Placental epithelial cell (primary cell): ENCODE results near the gene BUB3. TPM values are rescaled to one million over a fixed set of nuclear protein-coding genes. Genes with fewer than 3 reads are reported as not detected.

ENCODE experiments used
- total RNA-seq: library from RNA; depleted of rRNA; stranded (reverse); fragments of >200 nt; gene quantifications from 2 replicates; pipeline ENCODE4 v1.2.3, GENCODE V29; 2012

The BUB3 gene, protein sequence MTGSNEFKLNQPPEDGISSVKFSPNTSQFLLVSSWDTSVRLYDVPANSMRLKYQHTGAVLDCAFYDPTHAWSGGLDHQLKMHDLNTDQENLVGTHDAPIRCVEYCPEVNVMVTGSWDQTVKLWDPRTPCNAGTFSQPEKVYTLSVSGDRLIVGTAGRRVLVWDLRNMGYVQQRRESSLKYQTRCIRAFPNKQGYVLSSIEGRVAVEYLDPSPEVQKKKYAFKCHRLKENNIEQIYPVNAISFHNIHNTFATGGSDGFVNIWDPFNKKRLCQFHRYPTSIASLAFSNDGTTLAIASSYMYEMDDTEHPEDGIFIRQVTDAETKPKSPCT
- total RNA-seq, result 126 and 163 TPM in 2 replicates

DNA sequence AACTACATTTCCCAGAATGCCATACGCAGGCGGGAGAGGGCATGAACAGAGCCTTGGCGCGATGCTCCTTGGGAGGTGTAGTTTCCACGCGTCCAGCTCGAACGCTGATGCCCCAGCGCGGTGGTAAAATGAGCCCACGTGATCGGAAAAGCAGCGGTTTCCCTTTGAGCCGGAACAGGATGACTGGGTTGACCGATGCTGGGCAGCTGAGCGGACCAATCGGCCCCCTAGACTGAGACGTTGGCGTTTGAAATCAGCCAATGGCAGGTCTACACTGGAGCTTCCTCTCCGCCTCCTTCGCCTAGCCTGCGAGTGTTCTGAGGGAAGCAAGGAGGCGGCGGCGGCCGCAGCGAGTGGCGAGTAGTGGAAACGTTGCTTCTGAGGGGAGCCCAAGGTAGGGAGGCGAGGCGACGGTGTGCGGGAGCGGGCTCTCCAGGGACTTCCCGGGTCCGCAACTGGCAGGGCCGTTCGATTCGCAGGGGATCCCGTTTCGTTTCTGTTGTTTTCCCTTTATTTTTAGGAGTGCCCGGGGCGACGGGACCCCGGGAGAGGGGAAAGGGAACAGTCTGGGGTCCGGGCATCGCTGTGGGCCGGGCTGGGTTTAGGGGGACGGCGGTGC is at the start of gene BUB3:
Gene BUB3 (plus strand): TSS at position 311 of the 619 bp plus-strand sequence. CDS start 516 bp downstream, outside the sequence.

DNA sequence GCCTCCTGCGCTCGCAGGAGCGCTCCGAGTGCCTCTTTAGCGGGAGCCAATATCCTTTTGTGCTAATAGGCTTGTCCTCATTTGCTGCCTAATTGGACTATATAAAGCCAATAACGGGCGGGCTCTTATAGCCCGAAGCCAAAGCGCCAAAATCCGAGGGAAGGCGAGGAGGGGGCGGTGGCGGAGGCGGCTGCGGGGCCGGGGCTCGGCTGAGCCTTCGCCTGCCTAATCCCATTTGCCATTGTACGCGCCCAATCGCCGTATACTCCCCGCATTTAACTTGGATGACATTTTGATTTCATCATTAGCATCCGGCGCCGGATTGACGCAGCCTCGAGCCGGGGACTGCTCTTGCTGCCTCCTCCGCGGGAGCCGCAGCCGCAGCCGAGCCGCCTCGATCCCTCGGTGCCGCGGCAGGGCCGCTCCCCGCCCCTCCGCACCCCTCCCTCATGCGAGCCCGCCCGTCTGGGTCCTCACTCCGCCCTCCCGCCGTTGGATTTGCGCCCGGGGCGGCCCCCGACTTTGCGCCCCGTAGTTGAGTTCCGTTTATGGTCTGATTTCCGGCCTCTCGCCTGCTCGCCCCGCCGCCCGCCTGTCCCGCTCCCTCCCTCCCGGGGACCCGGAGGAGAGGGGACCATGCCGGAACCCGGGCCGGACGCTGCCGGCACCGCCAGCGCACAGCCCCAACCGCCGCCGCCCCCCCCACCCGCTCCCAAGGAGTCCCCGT is 18.6 kb upstream of the BUB3 start, which contains the start of gene HMX3:
Gene HMX3 (plus strand): TSS at position 556 of the 727 bp plus-strand sequence. CDS start 81 bp downstream, at position 637.

DNA sequence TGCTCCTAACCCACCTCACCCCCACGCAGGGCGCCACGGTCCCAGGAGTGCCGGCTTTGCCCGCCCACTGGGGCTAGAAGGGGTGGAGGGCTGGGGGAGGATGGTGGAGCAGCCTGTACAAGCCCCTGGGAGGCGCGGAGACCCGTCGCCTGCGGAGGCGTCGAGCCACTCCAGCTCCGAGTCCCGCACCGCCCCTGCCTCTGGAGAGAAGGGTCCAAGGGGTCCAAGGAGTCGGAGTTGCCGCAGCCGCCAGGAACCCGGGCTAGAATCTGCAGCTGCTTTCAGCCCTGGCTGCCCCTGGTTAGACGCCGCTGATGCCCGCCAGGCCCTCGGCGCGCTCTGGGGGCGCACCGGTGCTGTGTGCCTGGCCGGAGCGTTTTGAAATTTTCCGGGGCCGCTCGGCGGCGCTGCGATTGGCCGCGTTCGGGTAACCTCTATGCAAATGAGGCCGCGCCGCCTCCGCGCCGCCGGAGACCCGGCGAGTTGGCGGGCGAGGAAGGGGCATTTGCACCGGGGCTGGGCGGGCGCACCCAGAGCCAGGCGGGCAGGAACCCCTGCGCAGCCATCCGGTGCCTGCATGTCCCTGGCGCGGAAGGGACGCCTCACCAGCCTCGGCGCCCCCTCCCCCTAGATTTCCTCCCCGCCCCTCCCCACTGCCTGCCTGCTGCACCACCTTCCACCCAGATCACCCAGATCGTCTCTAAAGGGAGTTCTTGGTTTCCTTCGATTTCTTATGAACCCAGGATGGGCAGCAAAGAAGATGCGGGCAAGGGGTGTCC is 6.4 kb upstream of the BUB3 start, which contains the start of gene HMX2:
Gene HMX2 (plus strand): TSS at position 502 of the 779 bp plus-strand sequence. CDS start 243 bp downstream, at position 745.

Other genes starting within 250 kb of the BUB3 start
- gene FAM24A, start 243.8 kb upstream of the BUB3 start, total RNA-seq, result not detected in 2 replicates
- gene C10orf88, start 200.2 kb upstream of the BUB3 start, total RNA-seq, result 7.4 and 7.9 TPM in 2 replicates
- gene PSTK, start 174.0 kb upstream of the BUB3 start, total RNA-seq, result 3.3 and 4.7 TPM in 2 replicates
- gene IKZF5, start 145.6 kb upstream of the BUB3 start, total RNA-seq, result 4.3 and 6.1 TPM in 2 replicates
- 2.7 and 3.5 TPM in 2 replicates for gene ACADSB, start 145.4 kb upstream of the BUB3 start, total RNA-seq
- not detected in 2 replicates for gene HMX3, start 18.4 kb upstream of the BUB3 start, total RNA-seq
- gene HMX2, start 6.3 kb upstream of the BUB3 start, total RNA-seq, result not detected in 2 replicates